GM12891 (cell line): ENCODE results near the gene SERPINI2.

Experiments
- POLR2A ChIP-seq: IDR thresholded peaks from 2 replicates; pipeline ENCODE4 v1.6.1; 2011; ENCODE audit warnings: low read depth, low read length, control low read depth
- POLR2AphosphoS5 ChIP-seq: IDR thresholded peaks from 2 replicates; pipeline ENCODE4 v1.6.1; 2011; ENCODE audit warnings: low read depth, low read length, control low read depth
- SPI1 ChIP-seq: IDR thresholded peaks from 2 replicates; pipeline ENCODE4 v1.6.1; 2011; ENCODE audit warnings: low read depth, low read length, control low read depth
- TAF1 ChIP-seq: IDR thresholded peaks from 2 replicates; pipeline ENCODE4 v1.6.1; 2011; ENCODE audit warnings: low read depth, low read length, control low read depth

DNA sequence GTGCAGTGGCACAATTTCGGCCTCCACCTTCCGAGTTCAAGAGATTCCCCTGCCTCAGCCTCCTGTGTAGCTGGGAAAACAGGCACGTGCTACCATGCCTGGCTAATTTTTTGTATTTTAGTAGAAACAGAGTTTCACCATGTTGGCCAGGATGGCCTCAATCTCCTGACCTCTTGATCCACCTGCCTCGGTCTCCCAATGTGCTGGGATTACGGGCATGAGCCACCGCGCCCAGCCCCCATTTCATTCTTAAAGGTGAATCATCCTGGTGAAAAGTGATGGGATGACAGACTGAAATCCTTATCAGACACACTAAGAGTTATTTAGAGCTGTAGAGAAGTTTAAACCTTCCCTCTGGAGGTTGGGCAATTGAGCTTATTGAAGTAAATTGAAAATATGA, 24.1 kb upstream of the SERPINI2 start:
- no peak for TF ChIP-seq POLR2A
- no peak for TF ChIP-seq TAF1
- TF ChIP-seq POLR2AphosphoS5, result no peak
- no peak for TF ChIP-seq SPI1
